ENCODE data around the gene BSDC1.

BSDC1 gene

GRCh38 chr1:32394890-32395432, 720 bp upstream of the BSDC1 start:
- peak; percentile 31 for DNase-seq (ENCODE audit: low read depth)

GRCh38 chr1:32393832-32394140, 455 bp downstream of the BSDC1 start:
- DNase-seq (ENCODE audit: low read depth): peak; percentile 56

DNA sequence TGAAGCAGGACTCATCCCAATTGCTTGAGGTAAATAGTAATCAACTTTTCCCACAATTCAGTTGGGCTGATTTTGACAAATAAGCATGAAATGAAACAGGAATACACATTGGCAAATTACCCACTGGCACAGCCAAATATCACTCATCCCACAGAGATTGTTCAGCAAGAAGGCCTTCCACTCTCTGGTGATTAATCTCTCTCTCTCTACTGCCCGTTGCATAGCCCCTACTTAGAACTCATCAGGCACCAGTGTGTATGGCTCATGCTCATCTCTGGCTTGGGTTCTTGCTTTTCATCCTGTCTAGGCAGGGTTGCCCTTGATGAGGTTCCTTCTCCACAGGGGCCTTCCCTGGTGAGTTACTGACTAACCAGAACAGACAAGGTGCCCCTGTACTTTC, 1.1 kb downstream of the BSDC1 start:
- peak; percentile 57 for DNase-seq (ENCODE audit: low read depth)

DNA sequence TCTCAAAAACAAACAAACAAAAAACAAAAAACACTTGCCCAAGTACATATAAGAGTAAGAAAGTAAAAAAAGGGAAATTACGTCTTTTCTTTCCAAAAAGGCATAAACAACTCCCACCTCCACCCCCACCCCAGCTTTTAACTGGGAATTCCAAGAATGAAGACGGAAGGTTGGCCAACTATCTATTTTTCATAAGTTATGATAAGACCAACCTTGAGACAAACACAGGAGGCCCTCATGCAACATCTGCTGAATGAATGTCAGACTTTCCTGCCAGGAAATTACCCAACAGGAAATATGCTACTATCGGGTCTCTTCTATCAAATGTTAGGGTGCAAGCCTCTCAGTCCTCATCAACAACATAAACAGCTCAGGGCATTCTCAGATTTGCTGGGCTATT, 1.9 kb downstream of the BSDC1 start:
- DNase-seq (ENCODE audit: low read depth): peak; percentile 83

- DNase-seq (ENCODE audit: low read depth): no peak
Observed at GRCh38 chr1:32390904-32391870, 3.1 kb downstream of the BSDC1 start.

DNA sequence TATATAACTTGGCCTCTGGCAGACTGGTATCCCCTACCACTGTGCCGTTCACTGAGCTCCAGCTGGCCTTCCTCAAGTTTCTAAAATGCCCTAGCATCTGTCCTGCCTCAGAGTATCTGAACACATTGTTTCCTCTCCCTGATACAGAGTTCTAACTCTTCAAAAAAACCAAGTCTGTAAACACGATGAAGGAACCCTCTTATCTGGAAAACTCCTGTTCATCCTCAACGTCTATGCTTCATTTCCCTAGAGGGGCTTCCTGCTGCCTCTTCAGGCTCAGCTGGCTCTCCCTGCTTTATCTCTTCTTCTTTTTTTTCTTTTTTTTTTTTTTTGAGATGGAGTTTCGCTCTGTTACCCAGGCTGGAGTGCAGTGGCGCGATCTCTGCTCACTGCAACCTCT, 5.6 kb downstream of the BSDC1 start:
- DNase-seq (ENCODE audit: low read depth): no peak

- no peak for DNase-seq (ENCODE audit: low read depth)
Observed at GRCh38 chr1:32386676-32387392, 7.4 kb downstream of the BSDC1 start.

DNA sequence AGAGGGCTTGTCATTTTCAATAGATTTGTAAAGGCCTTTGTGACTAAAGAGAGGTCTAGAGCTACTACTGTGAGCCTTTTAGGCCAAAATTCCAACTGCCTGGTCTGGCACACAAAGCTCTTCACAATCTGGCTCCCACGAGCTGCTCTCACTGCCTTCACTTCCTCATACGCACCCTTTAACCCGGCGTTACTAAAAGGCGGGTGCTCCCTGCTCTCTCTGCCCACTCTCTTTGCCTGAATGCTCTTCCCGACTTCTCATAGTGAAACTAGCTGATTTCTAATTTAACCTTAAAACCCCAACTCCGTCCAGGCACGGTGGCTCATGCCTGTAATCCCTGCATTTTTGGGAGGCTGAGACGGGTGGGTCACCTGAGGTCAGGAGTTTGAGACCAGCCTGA, 14.2 kb downstream of the BSDC1 start:
- DNase-seq (ENCODE audit: low read depth): no peak

DNA sequence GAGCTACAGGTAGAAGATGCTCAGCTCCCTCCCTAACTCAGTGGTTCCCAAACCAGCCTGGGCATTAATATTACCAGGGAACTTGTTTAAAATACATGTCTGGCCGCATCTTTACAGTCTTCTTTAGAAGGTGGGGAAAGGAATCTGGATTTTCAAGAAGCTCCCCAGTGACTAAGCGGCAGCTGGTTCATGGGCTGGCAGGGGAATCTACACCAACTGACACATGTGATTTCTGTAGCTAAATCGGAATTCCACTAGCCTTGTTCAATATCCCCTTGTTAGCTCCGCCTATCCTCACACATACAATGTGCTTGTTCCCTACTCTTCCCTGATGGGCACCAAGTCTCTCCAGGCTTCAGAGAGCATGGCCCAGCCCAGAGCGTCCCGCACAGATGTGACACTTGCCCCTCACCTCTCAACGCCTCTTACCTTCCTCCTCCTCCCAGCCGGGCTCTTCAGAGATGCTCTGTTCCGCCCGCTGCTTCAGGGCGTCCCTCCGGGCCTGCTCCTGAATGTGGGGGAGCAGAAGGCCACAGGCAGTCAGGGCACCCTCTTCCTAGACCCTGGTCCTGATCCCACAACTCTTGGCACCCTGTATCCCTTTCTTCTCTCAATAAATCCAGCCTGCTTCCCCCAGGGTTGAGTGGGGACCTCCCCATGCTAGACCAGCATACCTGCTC, 16.6 kb downstream of the BSDC1 start:
- no peak for DNase-seq (ENCODE audit: low read depth)

DNA sequence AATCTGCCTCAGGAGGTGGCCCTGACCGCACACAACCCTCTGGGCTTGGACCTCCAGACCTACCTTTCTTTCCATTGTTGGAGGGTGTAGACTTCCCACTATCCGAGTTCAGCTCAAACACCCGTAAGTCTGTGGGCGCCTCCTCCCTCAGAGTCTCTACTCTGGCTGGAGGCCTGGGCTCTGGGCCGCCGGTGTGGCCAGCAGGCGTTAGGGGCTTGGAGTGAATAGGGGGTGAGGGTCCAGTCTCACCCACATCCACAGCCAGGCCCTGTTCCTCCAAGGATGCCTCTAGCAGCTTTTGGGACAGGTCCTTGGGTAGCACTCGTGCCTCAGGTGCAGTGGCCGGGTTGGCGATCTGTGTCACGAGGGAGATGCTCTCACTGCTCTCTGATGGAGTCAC, 18.0 kb downstream of the BSDC1 start:
- no peak for DNase-seq (ENCODE audit: low read depth)

DNA sequence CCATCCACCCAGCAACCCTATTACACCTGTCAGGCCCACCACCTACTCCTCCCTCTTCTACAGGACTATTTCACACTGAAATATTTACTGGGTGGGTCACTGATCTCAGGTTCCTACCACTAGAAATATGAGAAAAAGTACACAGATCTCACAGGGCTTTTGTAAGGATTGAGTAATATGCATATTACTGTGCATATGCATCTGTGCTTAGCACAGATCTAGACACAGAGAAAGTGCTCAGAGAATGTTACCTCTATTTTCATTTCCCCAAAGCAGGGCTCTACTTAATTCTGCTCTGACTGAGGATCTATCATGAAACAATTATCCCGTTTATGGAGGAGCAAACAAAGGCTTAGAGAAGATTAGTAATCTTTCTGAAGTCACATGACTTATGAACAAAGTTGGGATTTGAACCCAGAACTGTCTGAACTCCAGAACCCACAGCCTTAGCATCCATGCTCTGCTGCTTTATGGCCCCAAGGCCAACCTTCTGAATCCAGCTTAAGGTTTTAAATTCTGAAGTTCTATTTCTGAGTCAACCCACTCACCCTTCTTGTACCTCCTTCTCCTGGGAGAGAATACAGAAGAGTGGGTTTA, 20.1 kb downstream of the BSDC1 start:
- no peak for DNase-seq (ENCODE audit: low read depth)

GRCh38 chr1:32372149-32372756, 22.0 kb downstream of the BSDC1 start:
- no peak for DNase-seq (ENCODE audit: low read depth)

DNA sequence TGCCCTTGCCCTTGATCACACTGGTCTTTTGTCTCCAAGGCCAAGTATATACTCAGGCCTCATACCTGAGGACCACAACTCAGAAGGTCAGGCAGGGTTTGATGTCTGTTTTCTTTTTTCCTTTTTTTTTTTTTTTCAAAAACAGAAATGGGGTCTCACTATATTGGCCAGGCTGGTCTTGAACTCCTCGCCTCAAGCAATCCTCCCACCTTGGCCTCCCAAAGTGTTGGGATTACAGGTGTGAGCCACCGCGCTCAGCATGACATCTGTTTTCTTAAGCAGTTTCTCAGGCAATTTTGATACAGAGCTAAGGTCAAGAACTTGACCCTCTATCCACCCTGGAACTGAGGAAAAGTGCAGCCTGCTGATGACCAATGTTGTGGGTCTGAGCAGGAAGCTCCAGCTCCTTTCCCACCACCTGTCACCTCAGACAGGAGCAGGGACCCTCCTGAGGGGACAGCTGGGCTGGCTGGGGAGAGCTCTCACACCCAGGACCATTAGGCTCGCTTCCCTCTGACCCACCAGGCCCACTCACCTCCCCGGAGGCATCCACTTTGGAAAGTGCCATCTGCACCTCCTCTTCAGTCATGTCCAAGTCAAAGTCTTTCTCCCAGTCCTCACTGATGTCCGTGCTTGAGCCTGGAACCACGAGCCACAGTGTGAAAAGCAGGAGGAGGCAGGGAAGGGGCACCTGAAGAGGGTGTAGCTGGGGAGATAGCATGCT, 26.2 kb downstream of the BSDC1 start:
- DNase-seq (ENCODE audit: low read depth): no peak

- no peak for DNase-seq (ENCODE audit: low read depth)
Observed at GRCh38 chr1:32365445-32365844, 28.8 kb downstream of the BSDC1 start.

- no peak for DNase-seq (ENCODE audit: low read depth)
Observed at GRCh38 chr1:32364836-32365235, 29.4 kb downstream of the BSDC1 start.

DNA sequence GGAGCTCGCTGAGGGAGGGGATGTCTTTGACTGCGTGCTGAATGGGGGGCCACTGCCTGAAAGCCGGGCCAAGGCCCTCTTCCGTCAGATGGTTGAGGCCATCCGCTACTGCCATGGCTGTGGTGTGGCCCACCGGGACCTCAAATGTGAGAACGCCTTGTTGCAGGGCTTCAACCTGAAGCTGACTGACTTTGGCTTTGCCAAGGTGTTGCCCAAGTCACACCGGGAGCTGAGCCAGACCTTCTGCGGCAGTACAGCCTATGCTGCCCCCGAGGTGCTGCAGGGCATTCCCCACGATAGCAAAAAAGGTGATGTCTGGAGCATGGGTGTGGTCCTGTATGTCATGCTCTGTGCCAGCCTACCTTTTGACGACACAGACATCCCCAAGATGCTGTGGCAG, 30.5 kb downstream of the BSDC1 start:
- no peak for DNase-seq (ENCODE audit: low read depth)

DNA sequence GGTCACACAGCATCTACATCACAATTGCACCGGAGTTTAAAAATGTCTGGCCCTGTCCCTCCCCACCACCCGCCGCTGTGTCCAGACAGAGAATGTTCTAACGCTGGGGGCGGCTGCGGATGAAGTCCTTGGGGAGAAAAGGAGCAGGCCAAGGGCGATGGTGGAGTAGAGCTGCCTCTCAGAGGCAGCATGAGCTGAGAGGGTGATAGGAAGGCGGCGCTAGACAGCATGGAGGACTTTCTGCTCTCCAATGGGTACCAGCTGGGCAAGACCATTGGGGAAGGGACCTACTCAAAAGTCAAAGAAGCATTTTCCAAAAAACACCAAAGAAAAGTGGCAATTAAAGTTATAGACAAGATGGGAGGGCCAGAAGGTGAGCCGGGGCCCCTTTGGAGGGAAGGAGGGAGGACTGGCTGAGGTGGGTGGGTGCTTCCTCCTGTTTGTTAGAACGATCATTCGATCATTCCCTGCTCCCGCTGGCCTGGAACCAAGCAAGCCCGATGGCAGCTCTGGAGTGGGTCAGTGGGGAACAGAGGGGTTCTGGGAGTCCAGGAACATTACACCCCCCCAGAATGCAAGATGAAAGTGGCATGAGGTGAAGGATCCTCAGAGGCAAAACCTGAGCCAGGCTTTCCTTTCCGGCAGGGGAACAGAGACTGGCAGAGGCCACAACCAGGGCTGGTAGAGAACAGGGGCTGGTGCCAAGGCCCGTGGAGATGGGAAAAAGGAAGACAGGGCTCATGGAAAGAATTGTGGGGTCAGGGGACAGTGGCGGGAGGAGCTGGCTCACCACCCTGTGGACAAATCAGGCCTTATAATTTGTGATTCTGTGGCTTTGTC, 31.5 kb downstream of the BSDC1 start, which contains the start of the genes FAM229A and TSSK3:
Gene FAM229A, minus strand, starts transcription at position 12 of the 840 bp plus-strand sequence. CDS start 394 bp downstream, outside the sequence.
Gene TSSK3, plus strand, starts transcription at position 66 of the 840 bp plus-strand sequence. Its CDS starts 163 bp downstream, at position 229.
- no peak for DNase-seq (ENCODE audit: low read depth)

GRCh38 chr1:32361674-32362473, 32.4 kb downstream of the BSDC1 start:
- DNase-seq (ENCODE audit: low read depth): peak; percentile 37

DNA sequence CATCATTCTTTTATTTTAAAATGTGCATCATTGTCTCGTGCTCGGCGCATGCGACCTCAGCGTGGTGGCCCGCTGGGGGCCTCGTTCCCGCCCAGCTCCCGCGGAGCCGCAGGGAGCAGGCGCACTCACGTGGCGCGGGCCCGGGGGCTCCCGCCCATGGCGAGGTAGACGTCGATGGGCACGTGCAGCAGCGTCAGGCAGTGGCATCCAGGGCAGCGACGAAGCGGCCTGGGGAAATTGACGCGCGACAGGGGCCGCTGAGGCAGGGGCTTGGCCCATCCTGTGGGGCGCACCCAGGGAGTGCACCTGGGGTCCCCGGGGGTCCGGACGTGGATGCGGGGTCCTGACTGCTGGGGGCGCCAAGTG, 33.0 kb downstream of the BSDC1 start:
- DNase-seq (ENCODE audit: low read depth): no peak
